ENCODE results near the gene ARHGAP22.
"Not testable (repeated sequence)": the region's sequence is repeated elsewhere in the genome, so short reads cannot be mapped to it uniquely, and the experiment has no call there.

The ARHGAP22 gene

GRCh38 chr10:48450233-48450740 lies 154.6 kb downstream of the ARHGAP22 start:
- no peak for DNase-seq (ENCODE audit: low read depth)

- DNase-seq (ENCODE audit: low read depth): no peak
These were observed 155.2 kb downstream of the ARHGAP22 start for GRCh38 chr10:48449501-48450232.

GRCh38 chr10:48448796-48449195 lies 156.1 kb downstream of the ARHGAP22 start:
- no peak for DNase-seq (ENCODE audit: low read depth)

GRCh38 chr10:48447356-48448215 lies 157.3 kb downstream of the ARHGAP22 start:
- no peak for DNase-seq (ENCODE audit: low read depth)

- DNase-seq (ENCODE audit: low read depth): no peak
These were observed 158.1 kb downstream of the ARHGAP22 start for GRCh38 chr10:48446785-48447184.

- no peak for DNase-seq (ENCODE audit: low read depth)
These were observed 158.9 kb downstream of the ARHGAP22 start for GRCh38 chr10:48445932-48446331.

GRCh38 chr10:48444861-48445841 lies 159.7 kb downstream of the ARHGAP22 start:
- DNase-seq (ENCODE audit: low read depth): no peak

GRCh38 chr10:48444266-48444665 lies 160.6 kb downstream of the ARHGAP22 start:
- no peak for DNase-seq (ENCODE audit: low read depth)

GRCh38 chr10:48442809-48443177 lies 162.1 kb downstream of the ARHGAP22 start:
- no peak for DNase-seq (ENCODE audit: low read depth)

GRCh38 chr10:48442090-48442808 lies 162.6 kb downstream of the ARHGAP22 start:
- no peak for DNase-seq (ENCODE audit: low read depth)

- no peak for DNase-seq (ENCODE audit: low read depth)
These were observed 164.1 kb downstream of the ARHGAP22 start for GRCh38 chr10:48440771-48441170.

- DNase-seq (ENCODE audit: low read depth): no peak
These were observed 165.3 kb downstream of the ARHGAP22 start for GRCh38 chr10:48439581-48440041.

- no peak for DNase-seq (ENCODE audit: low read depth)
These were observed 165.8 kb downstream of the ARHGAP22 start for GRCh38 chr10:48439031-48439430.

- no peak for DNase-seq (ENCODE audit: low read depth)
These were observed 167.3 kb downstream of the ARHGAP22 start for GRCh38 chr10:48437546-48437945.

GRCh38 chr10:48431871-48432270 lies 173.0 kb downstream of the ARHGAP22 start:
- no peak for DNase-seq (ENCODE audit: low read depth)

GRCh38 chr10:48430402-48430993 lies 174.4 kb downstream of the ARHGAP22 start:
- DNase-seq (ENCODE audit: low read depth): no peak

GRCh38 chr10:48429309-48429708 lies 175.6 kb downstream of the ARHGAP22 start:
- no peak for DNase-seq (ENCODE audit: low read depth)

GRCh38 chr10:48428896-48429295 lies 176.0 kb downstream of the ARHGAP22 start:
- no peak for DNase-seq (ENCODE audit: low read depth)

- no peak for DNase-seq (ENCODE audit: low read depth)
These were observed 181.0 kb downstream of the ARHGAP22 start for GRCh38 chr10:48423884-48424283.

GRCh38 chr10:48421862-48422261 lies 183.0 kb downstream of the ARHGAP22 start:
- DNase-seq (ENCODE audit: low read depth): not testable (repeated sequence)

GRCh38 chr10:48419714-48420113 lies 185.2 kb downstream of the ARHGAP22 start:
- no peak for DNase-seq (ENCODE audit: low read depth)
